Activated naive CD8-positive, alpha-beta T cell (primary cell): ENCODE measurements around the gene SUSD6.
"Not testable (repeated sequence)": the region's sequence is repeated elsewhere in the genome, so short reads cannot be mapped to it uniquely, and the experiment has no call there.

Experiments used
- H3K27ac Mint-ChIP-seq: one replicate; pipeline ENCODE4 v1.8.0; 2021; ENCODE audit warnings: mixed read lengths
- H3K27me3 Mint-ChIP-seq: one replicate; pipeline ENCODE4 v1.8.0; 2021; ENCODE audit warnings: mixed read lengths
- H3K36me3 Mint-ChIP-seq: one replicate; pipeline ENCODE4 v1.8.0; 2021; ENCODE audit warnings: mixed read lengths
- H3K4me1 Mint-ChIP-seq: one replicate; pipeline ENCODE4 v1.8.0; 2021; ENCODE audit warnings: low read depth, mixed read lengths
- H3K4me3 Mint-ChIP-seq: one replicate; pipeline ENCODE4 v1.8.0; 2021; ENCODE audit warnings: mild to moderate bottlenecking, mixed read lengths
- H3K9me3 Mint-ChIP-seq: one replicate; pipeline ENCODE4 v1.8.0; 2021; ENCODE audit warnings: low read depth, mixed read lengths

Gene SUSD6

GRCh38 chr14:69643430-69644200, 32.2 kb downstream of the SUSD6 start:
- H3K9me3 Mint-ChIP-seq = peaks cover 6% of the 10 kb centered on the region
- H3K4me1 Mint-ChIP-seq = peaks cover 77% of the 10 kb centered on the region
- H3K36me3 Mint-ChIP-seq = peaks cover 19% of the 10 kb centered on the region
- peak overlapping the region; percentile 87 for H3K27ac Mint-ChIP-seq
- H3K4me3 Mint-ChIP-seq = peak overlapping the region; percentile 53
- H3K27me3 Mint-ChIP-seq = no peaks in the 10 kb centered on the region

- H3K27me3 Mint-ChIP-seq = no peaks in the 10 kb centered on the region
- H3K27ac Mint-ChIP-seq = peak overlapping the region; percentile 87
Measured at GRCh38 chr14:69644814-69645213, 33.4 kb downstream of the SUSD6 start.

DNA sequence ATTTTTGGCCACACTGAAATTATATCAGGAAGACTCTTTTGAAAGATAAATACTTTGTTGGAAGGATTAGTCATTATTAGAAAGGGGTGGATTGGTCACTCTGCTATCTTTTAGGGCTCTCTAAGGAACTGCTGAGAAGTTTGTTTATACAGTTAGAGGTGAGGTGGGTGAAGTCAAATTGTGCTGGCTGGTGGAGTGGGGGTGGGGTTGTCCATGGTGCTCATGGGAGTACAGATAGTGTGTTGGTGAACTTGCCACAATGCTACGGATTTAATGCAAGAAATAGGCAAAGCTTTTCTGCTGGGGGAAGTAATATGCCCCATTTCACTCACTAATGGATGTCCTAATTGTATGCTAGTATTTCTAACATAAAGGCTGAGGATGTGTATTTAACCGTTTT, 35.8 kb downstream of the SUSD6 start:
- Mint-ChIP-seq H3K4me3 (no peak overlapping the region), H3K27ac (peak overlapping the region; percentile 7), H3K4me1 (peaks cover 91% of the 10 kb centered on the region), H3K9me3 (peaks cover 2% of the 10 kb centered on the region), H3K27me3 (no peaks in the 10 kb centered on the region), H3K36me3 (peaks cover 11% of the 10 kb centered on the region)

More at GRCh38 chr14:69644814-69645213, 33.4 kb downstream of the SUSD6 start:
- Mint-ChIP-seq H3K4me1 (peaks cover 79% of the 10 kb centered on the region), H3K9me3 (peaks cover 6% of the 10 kb centered on the region), H3K4me3 (no peak overlapping the region), H3K36me3 (peaks cover 19% of the 10 kb centered on the region)

- H3K36me3 Mint-ChIP-seq, H3K4me3 Mint-ChIP-seq, H3K27me3 Mint-ChIP-seq, H3K9me3 Mint-ChIP-seq: not testable (repeated sequence)
- peak overlapping the region; percentile 13 for H3K27ac Mint-ChIP-seq
- peaks cover 90% of the 10 kb centered on the region for H3K4me1 Mint-ChIP-seq
Measured at GRCh38 chr14:69647642-69648041, 36.2 kb downstream of the SUSD6 start.

- Mint-ChIP-seq H3K27ac (peak overlapping the region; percentile 36), H3K27me3 (no peaks in the 10 kb centered on the region), H3K9me3 (no peaks in the 10 kb centered on the region), H3K4me3 (no peak overlapping the region), H3K4me1 (peaks cover 90% of the 10 kb centered on the region), H3K36me3 (peaks cover 5% of the 10 kb centered on the region)
Measured at GRCh38 chr14:69648480-69649451, 37.4 kb downstream of the SUSD6 start.

DNA sequence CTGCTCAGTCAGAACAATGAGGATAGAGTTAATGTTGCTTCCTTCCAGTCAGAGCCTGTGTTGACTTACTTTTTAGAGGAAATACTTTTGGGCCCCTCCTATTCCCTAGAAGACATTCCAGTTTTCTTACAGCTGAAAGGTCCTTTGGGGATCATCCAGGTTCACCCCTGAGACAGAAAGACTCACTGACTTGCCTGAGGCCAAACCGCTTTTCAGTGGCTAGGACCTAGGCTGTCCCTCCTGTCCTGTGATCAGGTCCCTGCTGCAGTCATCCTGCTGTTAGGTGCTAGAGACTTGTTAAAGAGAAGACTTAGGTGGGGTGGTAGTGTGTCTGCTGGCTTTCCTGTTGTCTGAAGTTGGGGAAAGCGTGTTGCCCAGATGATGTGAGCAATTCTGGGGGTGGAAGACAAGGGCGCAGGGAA, 39.6 kb downstream of the SUSD6 start:
- H3K27me3 Mint-ChIP-seq = no peaks in the 10 kb centered on the region
- peaks cover 6% of the 10 kb centered on the region for H3K36me3 Mint-ChIP-seq
- H3K4me3 Mint-ChIP-seq = peak overlapping the region; percentile 24
- H3K4me1 Mint-ChIP-seq = peaks cover 83% of the 10 kb centered on the region
- peak overlapping the region; percentile 88 for H3K27ac Mint-ChIP-seq
- H3K9me3 Mint-ChIP-seq = no peaks in the 10 kb centered on the region

- Mint-ChIP-seq H3K4me3 (peak overlapping the region; percentile 24), H3K27ac (peak overlapping the region; percentile 88), H3K4me1 (peaks cover 84% of the 10 kb centered on the region), H3K36me3 (peaks cover 2% of the 10 kb centered on the region), H3K27me3 (no peaks in the 10 kb centered on the region), H3K9me3 (no peaks in the 10 kb centered on the region)
Measured at GRCh38 chr14:69651664-69652063, 40.3 kb downstream of the SUSD6 start.

DNA sequence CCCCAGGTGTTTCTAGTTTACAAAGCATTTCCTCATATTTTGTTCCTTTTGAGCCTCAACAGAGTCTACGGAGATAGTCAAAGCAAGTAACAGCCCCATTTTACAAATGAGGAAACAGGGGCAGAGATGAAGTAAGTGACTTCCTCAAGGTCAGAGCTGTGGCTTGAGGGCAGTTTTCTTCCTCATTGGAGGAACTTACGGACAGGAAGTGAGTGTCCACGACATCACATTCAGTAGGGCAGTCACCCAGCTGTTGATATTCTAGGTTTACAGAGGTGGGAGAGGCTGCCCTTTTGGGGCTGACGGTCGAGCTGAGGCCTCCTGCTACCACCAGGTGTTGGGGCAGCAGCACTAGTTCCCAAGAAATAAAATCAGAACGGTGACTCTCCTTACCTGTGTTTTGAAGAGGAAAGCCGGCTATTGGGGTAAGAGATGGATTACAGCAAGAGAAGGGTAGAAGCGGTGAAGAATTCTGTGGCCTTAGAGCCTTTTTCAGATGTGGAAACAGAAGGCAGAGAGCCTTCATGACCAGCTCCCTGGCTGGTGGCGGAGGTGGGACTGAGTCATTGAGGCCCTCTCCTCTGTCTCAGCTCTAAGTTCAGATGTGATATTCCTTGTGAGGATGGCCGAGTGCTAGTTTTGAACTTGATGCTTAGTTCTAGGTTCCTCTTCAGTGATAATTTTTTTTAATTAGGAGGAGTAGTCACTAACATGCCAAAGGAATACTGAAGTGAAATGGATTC, 41.7 kb downstream of the SUSD6 start:
- peaks cover 81% of the 10 kb centered on the region for H3K4me1 Mint-ChIP-seq

DNA sequence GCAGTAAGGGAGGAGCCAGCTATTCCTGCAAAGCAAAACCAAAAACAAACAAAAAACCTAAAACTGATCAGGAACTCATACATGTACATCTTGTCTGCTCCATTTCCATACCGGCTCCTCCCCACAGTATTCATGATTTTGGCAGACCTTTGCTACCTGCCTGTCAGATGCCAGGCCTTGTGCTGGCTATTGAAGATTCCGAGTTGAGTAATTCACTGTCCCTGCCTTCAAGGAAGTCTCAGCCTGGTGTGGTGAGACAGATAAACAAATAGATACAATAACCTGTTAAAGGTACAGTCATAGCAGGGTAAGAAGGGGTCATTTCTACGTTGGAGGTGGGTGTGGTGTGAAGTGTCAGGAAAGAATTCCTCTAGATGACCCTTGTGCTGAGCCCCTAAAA, 42.7 kb downstream of the SUSD6 start:
- peaks cover 5% of the 10 kb centered on the region for H3K36me3 Mint-ChIP-seq
- H3K4me3 Mint-ChIP-seq = no peak overlapping the region
- no peaks in the 10 kb centered on the region for H3K9me3 Mint-ChIP-seq
- peaks cover 81% of the 10 kb centered on the region for H3K4me1 Mint-ChIP-seq
- no peaks in the 10 kb centered on the region for H3K27me3 Mint-ChIP-seq
- H3K27ac Mint-ChIP-seq = peak overlapping the region; percentile 46

More for the DNA sequence above, 41.7 kb downstream of the SUSD6 start:
- Mint-ChIP-seq H3K27me3 (no peaks in the 10 kb centered on the region), H3K36me3 (peaks cover 2% of the 10 kb centered on the region), H3K9me3 (no peaks in the 10 kb centered on the region), H3K27ac (peak overlapping the region; percentile 61), H3K4me3 (no peak overlapping the region)

DNA sequence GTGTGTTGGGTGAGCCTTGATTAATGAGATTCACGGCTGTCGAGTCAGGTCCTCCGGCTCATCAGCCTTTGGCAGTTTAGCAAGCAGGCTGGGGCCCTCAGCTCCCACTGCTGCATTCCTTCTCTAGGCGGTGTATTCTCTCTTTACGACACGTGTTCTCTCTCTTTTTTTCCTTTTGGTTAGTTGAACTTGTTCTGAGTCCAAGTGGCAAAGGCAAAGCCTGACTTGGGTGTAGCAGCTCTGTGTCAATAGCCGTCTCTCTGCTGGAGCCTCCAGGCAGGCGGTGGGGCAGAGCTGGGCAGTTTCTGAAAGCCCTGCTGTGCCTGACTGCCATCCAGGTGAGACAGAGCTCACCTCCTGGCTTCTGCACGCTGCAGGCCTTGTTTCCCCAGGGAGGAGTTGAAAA, 46.6 kb downstream of the SUSD6 start:
- Mint-ChIP-seq H3K36me3 (peaks cover 13% of the 10 kb centered on the region), H3K4me3 (no peak overlapping the region), H3K27ac (peak overlapping the region; percentile 41), H3K9me3 (no peaks in the 10 kb centered on the region), H3K27me3 (no peaks in the 10 kb centered on the region), H3K4me1 (peaks cover 79% of the 10 kb centered on the region)

DNA sequence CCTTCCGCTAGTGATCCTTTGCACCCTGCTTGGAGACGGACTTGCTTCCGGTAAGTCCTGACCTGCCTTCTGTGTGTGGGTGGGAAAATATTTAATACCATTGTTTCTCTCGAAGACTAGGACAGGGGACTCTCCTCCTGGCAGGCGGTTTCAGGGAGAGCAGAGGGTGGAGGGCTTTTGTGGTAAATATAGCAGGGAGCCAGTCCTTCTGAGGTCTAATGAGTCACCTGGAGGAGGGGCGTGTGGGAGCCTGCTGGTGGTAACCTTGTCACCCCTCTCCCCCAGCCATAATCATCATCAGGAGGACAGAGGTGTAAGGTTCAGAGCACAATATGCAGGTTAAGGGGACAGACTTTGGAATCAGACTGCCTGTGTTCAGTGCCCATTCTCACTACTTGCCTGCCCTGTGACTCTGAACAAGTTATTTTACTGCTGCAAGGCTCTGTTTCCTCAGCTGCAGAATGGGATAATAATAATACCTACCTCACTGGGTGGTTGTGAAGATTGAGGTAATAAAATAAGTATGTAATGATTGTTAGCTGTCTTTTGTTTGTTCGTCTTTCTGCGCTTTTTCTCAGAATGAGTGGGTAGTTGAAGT, 47.4 kb downstream of the SUSD6 start:
- Mint-ChIP-seq H3K27me3 (no peaks in the 10 kb centered on the region), H3K36me3 (peaks cover 15% of the 10 kb centered on the region), H3K4me1 (peaks cover 78% of the 10 kb centered on the region), H3K4me3 (no peak overlapping the region), H3K27ac (peak overlapping the region; percentile 68), H3K9me3 (no peaks in the 10 kb centered on the region)

DNA sequence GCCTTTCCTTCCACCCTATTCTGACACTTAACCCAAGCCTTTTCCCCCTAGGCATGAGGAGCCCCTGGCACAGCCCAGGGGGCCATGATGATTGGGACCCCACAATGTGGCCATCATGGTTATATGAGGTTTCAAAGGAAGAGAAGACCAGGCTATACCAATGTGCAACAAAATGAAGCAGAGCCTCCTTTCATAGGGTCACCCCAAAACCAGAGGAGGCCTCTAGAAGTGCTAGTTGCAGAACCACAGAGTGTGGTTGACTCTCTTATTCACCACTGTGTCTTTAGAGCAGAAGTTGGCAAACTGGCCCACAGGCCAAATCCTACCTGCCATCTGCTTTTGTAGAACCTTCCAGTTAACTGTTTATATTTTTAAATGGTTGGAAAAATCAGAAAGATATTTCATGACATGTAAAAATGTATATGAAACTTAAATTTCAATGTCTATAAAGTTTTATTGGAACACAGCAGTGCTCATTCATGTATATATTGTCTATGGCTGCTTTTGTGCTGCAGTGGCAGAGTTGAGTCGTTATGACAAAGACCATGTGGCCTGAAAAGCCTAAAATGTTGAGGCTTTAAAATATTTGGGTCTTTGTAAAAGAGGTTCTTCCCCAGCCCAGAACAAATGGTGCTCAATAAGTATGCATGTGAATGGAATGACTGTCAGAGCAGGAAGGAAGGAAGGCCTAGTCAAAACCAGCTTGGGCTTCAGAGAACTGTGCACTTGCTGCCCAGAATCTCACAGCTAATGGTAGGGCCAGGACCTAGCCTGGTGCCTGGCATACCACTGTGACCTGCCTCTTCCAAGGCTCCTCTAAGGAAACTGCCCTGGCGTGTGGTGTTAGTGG, 49.2 kb downstream of the SUSD6 start:
- Mint-ChIP-seq H3K4me1 (peaks cover 83% of the 10 kb centered on the region), H3K36me3 (peaks cover 16% of the 10 kb centered on the region), H3K27me3 (no peaks in the 10 kb centered on the region), H3K27ac (peak overlapping the region; percentile 34), H3K9me3 (no peaks in the 10 kb centered on the region), H3K4me3 (no peak overlapping the region)

DNA sequence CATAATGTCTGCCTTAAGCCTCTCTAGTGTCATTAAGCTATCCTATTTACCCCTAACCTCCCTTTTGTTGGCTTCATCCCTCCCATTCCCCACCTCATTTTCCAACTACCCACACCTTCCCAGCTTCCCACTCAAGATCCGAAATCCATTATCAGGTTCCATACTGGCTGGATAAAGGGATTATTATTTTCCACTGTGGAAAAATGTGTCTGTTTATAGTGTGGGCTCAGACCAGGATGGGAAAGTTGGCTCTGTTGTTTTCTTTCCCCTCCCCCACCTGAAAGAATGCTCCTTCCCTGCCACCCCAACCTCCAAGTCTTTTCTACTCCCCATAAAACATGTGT, 49.8 kb downstream of the SUSD6 start:
- H3K27ac Mint-ChIP-seq = no peak overlapping the region
- H3K36me3 Mint-ChIP-seq = peaks cover 16% of the 10 kb centered on the region
- no peak overlapping the region for H3K4me3 Mint-ChIP-seq
- H3K27me3 Mint-ChIP-seq = no peaks in the 10 kb centered on the region
- H3K4me1 Mint-ChIP-seq = peaks cover 85% of the 10 kb centered on the region
- no peaks in the 10 kb centered on the region for H3K9me3 Mint-ChIP-seq
